Prostate gland (tissue), 2 donors: ENCODE results near the gene TMEM94. TPM values are rescaled to one million over a fixed set of nuclear protein-coding genes. Genes with fewer than 3 reads are reported as not detected.
A peak's percentile ranks its signal among the peaks of the same experiment; 100 is the strongest.

Source experiments
- DNase-seq: peaks from one replicate; pipeline ENCODE4 v3.0.0-alpha.2; 2019; ENCODE audit warnings: low spot score
- H3K27ac ChIP-seq, 2 donors: fragments of 200-600 bp; sonication (generic); 2 replicates each; pipeline ENCODE4 v1.5.1; 2017 to 2019
- H3K27me3 ChIP-seq: fragments of 200-600 bp; sonication (generic); replicated peaks from 2 replicates; pipeline ENCODE4 v1.5.1; 2019; ENCODE audit not compliant: insufficient read depth
- H3K36me3 ChIP-seq, 2 donors: fragments of 200-600 bp; sonication (generic); 1 replicate in 1 of 2; 2 replicates in 1 of 2; pipeline versions ENCODE4 v1.5.1 to v1.8.1; 2017 to 2019
- H3K4me1 ChIP-seq: fragments of 200-600 bp; sonication (generic); replicated peaks from 2 replicates; pipeline ENCODE4 v1.5.1; 2019
- H3K4me3 ChIP-seq, 2 donors: fragments of 200-600 bp; sonication (generic); 2 replicates each; pipeline ENCODE4 v1.5.1; 2017 to 2019
- H3K9me3 ChIP-seq: fragments of 200-600 bp; sonication (generic); 2 replicates; pipeline ENCODE4 v1.5.1; 2017
- POLR2A ChIP-seq: fragments of 450-650 bp; IDR thresholded peaks from one replicate; pipeline ENCODE4 v1.6.1; 2016; ENCODE audit warnings: antibody characterized with exemption, mild to moderate bottlenecking
- POLR2AphosphoS5 ChIP-seq: sonication (generic); formaldehyde crosslinking; IDR thresholded peaks from one replicate; pipeline ENCODE4 v1.6.1; 2017; ENCODE audit warnings: antibody characterized with exemption
- WGBS: methylation state at CpG from one replicate; pipeline ENCODE4 v1.1.5; 2018; 5-methylcytosine and 5-hydroxymethylcytosine counted together
- intact Hi-C: fragments of 100-400 bp; cut with DNase I; formaldehyde crosslinking; loops from one replicate; pipeline ENCODE4 v1.14.2; 2022
- total RNA-seq, 2 donors: library from RNA; depleted of rRNA; stranded (reverse); fragments of >200 nt; gene quantifications; one replicate each; pipeline ENCODE4 v1.1.0, GENCODE V29; 2016
- TF ChIP-seq, protein P1 (sequence below), 4 experiments: fragments of 200-600 bp in 2 of 4; fragments of 450-650 bp in 2 of 4; sonication (generic) in 2 of 4; IDR thresholded peaks; 1 replicate in 3 of 4; 2 replicates in 1 of 4; pipeline ENCODE4 v1.5.1; 2016 to 2019; ENCODE audit warnings: antibody characterized with exemption in 4 of 4, mild to moderate bottlenecking in 2 of 4, moderate library complexity in 2 of 4

The TMEM94 gene
- total RNA-seq, 2 donors from 2014 or later: 63.5 to 128 TPM

GRCh38 chr17:75457047-75457654, 716 bp downstream of the TMEM94 start:
- DNase-seq: no peak
- peaks cover 5% of the 10 kb centered on the region for H3K4me1 ChIP-seq
- H3K27me3 ChIP-seq: no peaks in the 10 kb centered on the region
- under 1% methylated on average over 34 of the region's 38 CpGs for WGBS
- H3K4me3 ChIP-seq: peak overlapping the region; percentile 76 to 92
- H3K36me3 ChIP-seq: no peaks in the 10 kb centered on the region
- no peaks in the 10 kb centered on the region for H3K9me3 ChIP-seq
- peak overlapping the region; percentile 73 to 86 for H3K27ac ChIP-seq
- intact Hi-C loops: no loop called here
- TF ChIP-seq POLR2AphosphoS5: no peak
- TF ChIP-seq, protein P1, sequence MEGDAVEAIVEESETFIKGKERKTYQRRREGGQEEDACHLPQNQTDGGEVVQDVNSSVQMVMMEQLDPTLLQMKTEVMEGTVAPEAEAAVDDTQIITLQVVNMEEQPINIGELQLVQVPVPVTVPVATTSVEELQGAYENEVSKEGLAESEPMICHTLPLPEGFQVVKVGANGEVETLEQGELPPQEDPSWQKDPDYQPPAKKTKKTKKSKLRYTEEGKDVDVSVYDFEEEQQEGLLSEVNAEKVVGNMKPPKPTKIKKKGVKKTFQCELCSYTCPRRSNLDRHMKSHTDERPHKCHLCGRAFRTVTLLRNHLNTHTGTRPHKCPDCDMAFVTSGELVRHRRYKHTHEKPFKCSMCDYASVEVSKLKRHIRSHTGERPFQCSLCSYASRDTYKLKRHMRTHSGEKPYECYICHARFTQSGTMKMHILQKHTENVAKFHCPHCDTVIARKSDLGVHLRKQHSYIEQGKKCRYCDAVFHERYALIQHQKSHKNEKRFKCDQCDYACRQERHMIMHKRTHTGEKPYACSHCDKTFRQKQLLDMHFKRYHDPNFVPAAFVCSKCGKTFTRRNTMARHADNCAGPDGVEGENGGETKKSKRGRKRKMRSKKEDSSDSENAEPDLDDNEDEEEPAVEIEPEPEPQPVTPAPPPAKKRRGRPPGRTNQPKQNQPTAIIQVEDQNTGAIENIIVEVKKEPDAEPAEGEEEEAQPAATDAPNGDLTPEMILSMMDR (IDR thresholded peaks at IDR 0.05): no peak

- no peak for DNase-seq
- WGBS: 42% methylated on average over 1 of the region's 1 CpG
- Histone ChIP-seq H3K4me1 (peaks cover 5% of the 10 kb centered on the region), H3K27me3 (no peaks in the 10 kb centered on the region), H3K4me3 (no peak overlapping the region), H3K36me3 (no peaks in the 10 kb centered on the region), H3K9me3 (no peaks in the 10 kb centered on the region), H3K27ac (no peak overlapping the region)
- intact Hi-C loops: no loop called here
- no peak for TF ChIP-seq POLR2A
- no peak for TF ChIP-seq POLR2AphosphoS5
- TF ChIP-seq, protein P1 (IDR thresholded peaks at IDR 0.05): no peak
Measured at GRCh38 chr17:75459246-75459589, 2.8 kb downstream of the TMEM94 start.

GRCh38 chr17:75459590-75460267, 3.3 kb downstream of the TMEM94 start:
- Histone ChIP-seq H3K4me1 (peaks cover 5% of the 10 kb centered on the region), H3K27ac (no peak overlapping the region), H3K27me3 (no peaks in the 10 kb centered on the region), H3K36me3 (no peaks in the 10 kb centered on the region), H3K9me3 (no peaks in the 10 kb centered on the region), H3K4me3 (no peak overlapping the region)
- 73% methylated on average over 9 of the region's 9 CpGs for WGBS
- no peak for DNase-seq
- no peak for TF ChIP-seq POLR2A
- TF ChIP-seq, protein P1 (IDR thresholded peaks at IDR 0.05): no peak
- TF ChIP-seq POLR2AphosphoS5: no peak
- intact Hi-C loops: no loop called here

GRCh38 chr17:75460295-75460694, 3.9 kb downstream of the TMEM94 start:
- no peak for DNase-seq
- no peak overlapping the region for H3K27ac ChIP-seq
- WGBS: 93% methylated on average over 4 of the region's 4 CpGs
- intact Hi-C loops: no loop called here
- H3K4me3 ChIP-seq: no peak overlapping the region
- H3K4me1 ChIP-seq: peaks cover 5% of the 10 kb centered on the region
- H3K27me3 ChIP-seq: no peaks in the 10 kb centered on the region
- TF ChIP-seq POLR2A (no peak), POLR2AphosphoS5 (no peak)
- TF ChIP-seq, protein P1 (IDR thresholded peaks at IDR 0.05): no peak
- H3K9me3 ChIP-seq: no peaks in the 10 kb centered on the region
- no peaks in the 10 kb centered on the region for H3K36me3 ChIP-seq

DNA sequence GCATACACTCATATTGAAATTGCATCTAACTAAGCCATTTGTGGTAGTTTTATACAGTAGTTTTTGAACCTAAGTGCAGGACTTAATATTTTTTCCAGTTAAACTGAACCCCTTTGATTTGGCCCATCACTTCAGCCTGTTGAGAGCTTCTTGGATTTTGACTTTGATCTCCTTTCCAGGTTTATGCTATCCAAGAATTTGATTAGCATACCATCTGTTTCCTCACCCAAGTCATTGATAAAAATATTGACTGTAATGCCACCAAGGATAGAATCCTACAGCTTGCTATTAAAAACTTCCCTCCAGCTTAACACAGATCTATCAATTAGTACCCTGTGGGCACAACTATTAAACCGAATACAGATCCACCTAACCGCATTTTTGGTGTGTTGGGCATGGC, 7.2 kb downstream of the TMEM94 start:
- TF ChIP-seq POLR2AphosphoS5 (no peak), POLR2A (no peak)
- TF ChIP-seq, protein P1 (IDR thresholded peaks at IDR 0.05): no peak
- Histone ChIP-seq H3K27ac (no peak overlapping the region), H3K4me3 (no peak overlapping the region), H3K9me3 (no peaks in the 10 kb centered on the region), H3K27me3 (no peaks in the 10 kb centered on the region), H3K36me3 (no peaks in the 10 kb centered on the region), H3K4me1 (no peaks in the 10 kb centered on the region)
- WGBS: 79% methylated on average over 2 of the region's 2 CpGs
- DNase-seq: no peak
- intact Hi-C loops: no loop called here
